Endothelial cell of umbilical vein (primary cell): Measurements from ENCODE around the gene MCL1. TPM values are rescaled to one million over a fixed set of nuclear protein-coding genes. Genes with fewer than 3 reads are reported as not detected.
"Not testable (repeated sequence)": the region's sequence is repeated elsewhere in the genome, so short reads cannot be mapped to it uniquely, and the experiment has no call there.

ENCODE experiments used
- BruUV-seq: library from RNA; stranded (reverse); fragments of 400-500 nt; replicated peaks from 2 replicates; lab custom pipeline; 2021; lab: Mats Ljungman, UMichigan
- CTCF ChIA-PET: fragments of 300-600, 350-600 bp; sonication (Branson Sonifier 250); formaldehyde crosslinking; loops from one replicate; lab custom pipeline; 2021; ENCODE audit warnings: antibody characterized with exemption, inconsistent platforms; lab: Charles Lee
- POLR2A ChIA-PET: fragments of 300-600, 350-600 bp; sonication (Branson Sonifier 250); formaldehyde crosslinking; loops from one replicate; lab custom pipeline; 2021; ENCODE audit warnings: antibody characterized with exemption, inconsistent platforms; lab: Charles Lee
- DNase-seq: peaks from one replicate; pipeline ENCODE4 v3.0.0-alpha.2; 2011; ENCODE audit warnings: low read depth, low spot score
- FAIRE-seq: peaks from 2 replicates; lab custom pipeline; 2011; peaks lifted over from hg19 to GRCh38; lab: Jason Lieb, UNC
- H2AFZ ChIP-seq: 2 replicates; pipeline ENCODE4 v1.6.0; 2012; ENCODE audit warnings: low read depth, low read length, control low read depth, inconsistent platforms
- H3K27ac ChIP-seq: 2 replicates; pipeline ENCODE4 v1.5.1; 2011; ENCODE audit warnings: low read depth, mild to moderate bottlenecking, control low read depth, low read length, moderate library complexity; ENCODE audit not compliant: insufficient read depth
- H3K27me3 ChIP-seq, 2 experiments: 2 replicates each; pipeline versions ENCODE4 v1.6.0 to v1.6.1; 2011; ENCODE audit warnings: low read length in 2 of 2, mixed read lengths in 1 of 2; ENCODE audit not compliant: control insufficient read depth in 2 of 2, insufficient read depth in 2 of 2
- H3K36me3 ChIP-seq, 2 experiments: 2 replicates in 1 of 2; 3 replicates in 1 of 2; pipeline ENCODE4 v1.5.1; 2011; ENCODE audit warnings: low read length in 2 of 2, mild to moderate bottlenecking in 1 of 2, moderate library complexity in 1 of 2; ENCODE audit not compliant: control insufficient read depth in 2 of 2, insufficient read depth in 2 of 2; ENCODE audit errors: extremely low read depth in 1 of 2
- H3K4me1 ChIP-seq: 3 replicates; pipeline ENCODE4 v1.5.1; 2011; ENCODE audit warnings: mild to moderate bottlenecking, low read length; ENCODE audit not compliant: control insufficient read depth, insufficient read depth; ENCODE audit errors: extremely low read depth
- H3K4me2 ChIP-seq: 2 replicates; pipeline ENCODE4 v1.6.1; 2011; ENCODE audit warnings: low read length, control low read depth, mixed read lengths; ENCODE audit not compliant: insufficient read depth
- H3K4me3 ChIP-seq, 3 experiments: fragments of 200-600 bp in 1 of 3; sonication (generic), shearing (Covaris generic) in 1 of 3; replicated peaks in 1 of 3; 2 replicates each; pipeline ENCODE4 v1.5.1; 2011 to 2016; ENCODE audit warnings: control low read depth in 3 of 3, low read length in 3 of 3, mild to moderate bottlenecking in 2 of 3, inconsistent platforms in 1 of 3, low read depth in 1 of 3, moderate library complexity in 1 of 3; ENCODE audit not compliant: insufficient read depth in 1 of 3
- H3K79me2 ChIP-seq: 2 replicates; pipeline ENCODE4 v1.6.0; 2012; ENCODE audit warnings: low read length, inconsistent platforms; ENCODE audit not compliant: control insufficient read depth, insufficient read depth
- H3K9ac ChIP-seq: replicated peaks from 2 replicates; pipeline ENCODE3; 2011; ENCODE audit warnings: low read length, control low read depth; ENCODE audit not compliant: insufficient read depth; ENCODE audit errors: extremely low read depth
- H3K9me1 ChIP-seq: replicated peaks from 3 replicates; pipeline ENCODE4 v1.6.0; 2011; ENCODE audit warnings: mild to moderate bottlenecking, low read length; ENCODE audit not compliant: control insufficient read depth, insufficient read depth; ENCODE audit errors: extremely low read depth
- H3K9me3 ChIP-seq: replicated peaks from 2 replicates; pipeline ENCODE4 v1.5.1; 2012; ENCODE audit warnings: low read length, inconsistent platforms; ENCODE audit not compliant: control insufficient read depth, insufficient read depth
- H4K20me1 ChIP-seq: replicated peaks from 2 replicates; pipeline ENCODE3; 2011; ENCODE audit warnings: mild to moderate bottlenecking, low read length; ENCODE audit not compliant: control insufficient read depth, insufficient read depth; ENCODE audit errors: extremely low read depth
- CTCF ChIP-seq, 2 donors: IDR thresholded peaks; 1 replicate in 1 of 2; 2 replicates in 1 of 2; pipeline ENCODE4 v1.5.1; 2011; ENCODE audit warnings: low read length in 2 of 2, mild to moderate bottlenecking in 2 of 2, moderate library complexity in 2 of 2, control low read depth in 1 of 2, inconsistent platforms in 1 of 2, low read depth in 1 of 2; ENCODE audit not compliant: insufficient read depth in 1 of 2; ENCODE audit errors: extremely low read depth in 1 of 2
- EZH2 ChIP-seq: IDR thresholded peaks from 2 replicates; pipeline ENCODE4 v1.6.1; 2012; ENCODE audit warnings: borderline replicate concordance, low read depth, mild to moderate bottlenecking, moderate library complexity, low read length, inconsistent platforms; ENCODE audit not compliant: severe bottlenecking
- FOS ChIP-seq: IDR thresholded peaks from 2 replicates; pipeline ENCODE4 v1.6.1; 2011; ENCODE audit warnings: mild to moderate bottlenecking, low read length, moderate library complexity, borderline replicate concordance; ENCODE audit not compliant: insufficient read depth
- GATA2 ChIP-seq: IDR thresholded peaks from 2 replicates; pipeline ENCODE4 v1.7.0; 2011; ENCODE audit warnings: low read depth, mild to moderate bottlenecking, moderate library complexity, mixed read lengths, low read length; ENCODE audit not compliant: insufficient read length, insufficient read depth
- JUN ChIP-seq: IDR thresholded peaks from 2 replicates; pipeline ENCODE4 v1.6.1; 2011; ENCODE audit warnings: borderline replicate concordance, low read depth; ENCODE audit not compliant: insufficient read length, insufficient read depth
- MAX ChIP-seq: IDR thresholded peaks from 2 replicates; pipeline ENCODE4 v1.6.1; 2011; ENCODE audit not compliant: insufficient read depth, insufficient read length
- MYC ChIP-seq: IDR thresholded peaks from one replicate; pipeline ENCODE4 v1.6.1; 2011; ENCODE audit warnings: mild to moderate bottlenecking, low read depth, low read length
- POLR2A ChIP-seq: IDR thresholded peaks from 2 replicates; pipeline ENCODE4 v1.6.1; 2012; ENCODE audit warnings: low read depth, mild to moderate bottlenecking, control low read depth, low read length
- POLR2AphosphoS5 ChIP-seq: IDR thresholded peaks from 2 replicates; pipeline ENCODE4 v1.6.1; 2012; ENCODE audit warnings: low read depth, mild to moderate bottlenecking, control low read depth, low read length, moderate library complexity; ENCODE audit not compliant: insufficient read depth
- dilution Hi-C: fragments of 300-500 bp; cut with MboI; formaldehyde crosslinking; loops from one replicate; pipeline ENCODE4 v1.15.0; 2019; ENCODE audit warnings: low sequenced_read_pairs; ENCODE audit not compliant: extremely low pct_ligation_motif_present
- intact Hi-C: fragments of 100-400 bp; cut with micrococcal nuclease; formaldehyde crosslinking; loops from one replicate; pipeline ENCODE4 v1.10.0; 2022
- polyA plus RNA-seq, 4 experiments: library from polyadenylated mRNA; depleted of rRNA in 3 of 4; stranded (reverse) in 3 of 4; unstranded in 1 of 4; fragments of >200 nt; gene quantifications; 2 replicates each; pipeline versions ENCODE4 v1.2.1 to v1.2.3, GENCODE V29; 2011 to 2012; ENCODE audit warnings: missing spikeins in 1 of 4
- total RNA-seq: library from RNA; stranded (reverse); gene quantifications from 2 replicates; pipeline ENCODE4 v1.2.3, GENCODE V29; 2021

The MCL1 gene
- total and polyA plus RNA-seq, 2 donors (not counting 3 experiments of a cell fraction or from before 2014, with no cell fraction given) = 87.3 to 186 TPM

- ChIA-PET POLR2A (no interaction called here), CTCF (no interaction called here)
- H3K4me3 ChIP-seq = no peak overlapping the region
- TF ChIP-seq POLR2AphosphoS5 (no peak), CTCF (IDR thresholded peaks at IDR 0.05; ENCODE audit: extremely low read depth in 1 of 2, insufficient read depth in 1 of 2, low read depth in 1 of 2, low read length in 2 of 2) (no peak), JUN (no peak), MAX (no peak), MYC (no peak), GATA2 (no peak), POLR2A (no peak), FOS (no peak), EZH2 (no peak)
- DNase-seq (no peak), FAIRE-seq (no peak)
- no peak overlapping the region for H3K4me2 ChIP-seq
- H3K9ac ChIP-seq = no peak overlapping the region
- peaks cover 17% of the 10 kb centered on the region for H3K4me1 ChIP-seq
- intact Hi-C loops (no loop called here), dilution Hi-C loops (no loop called here)
- H3K9me1 ChIP-seq = no peaks in the 10 kb centered on the region
- no peaks in the 10 kb centered on the region for H3K79me2 ChIP-seq
- no peaks in the 10 kb centered on the region for H3K27me3 ChIP-seq
- H2AFZ ChIP-seq = no peak overlapping the region
- BruUV-seq = no TSS peak
- H3K9me3 ChIP-seq = no peaks in the 10 kb centered on the region
- no peaks in the 10 kb centered on the region for H3K36me3 ChIP-seq
- H4K20me1 ChIP-seq = no peaks in the 10 kb centered on the region
- H3K27ac ChIP-seq = no peak overlapping the region
Observed at GRCh38 chr1:150601540-150601939, 22.1 kb upstream of the MCL1 start.

- DNase-seq, H3K9me1 ChIP-seq, H3K79me2 ChIP-seq, dilution Hi-C loops, FAIRE-seq, intact Hi-C loops, H3K4me2 ChIP-seq, H3K4me1 ChIP-seq, BruUV-seq, H3K9ac ChIP-seq, H3K36me3 ChIP-seq, H4K20me1 ChIP-seq, H3K27me3 ChIP-seq, H3K9me3 ChIP-seq, H3K27ac ChIP-seq, H2AFZ ChIP-seq, H3K4me3 ChIP-seq: not testable (repeated sequence)
- CTCF ChIA-PET = interaction anchor here (1.0 kb wide), 1 partner anchor 39 kb away, joined by 3 read pairs; no protein-coding TSS in a partner anchor
- POLR2A ChIA-PET = interaction anchor here (1.2 kb wide), 1 partner anchor 19 kb away, joined by 4 read pairs; the partner anchor contains the start of gene MCL1
Observed at GRCh38 chr1:150598346-150598745, 18.9 kb upstream of the MCL1 start.
